Left kidney (tissue), 2 donors: ENCODE results near the gene RFC5. TPM values are rescaled to one million over a fixed set of nuclear protein-coding genes. Genes with fewer than 3 reads are reported as not detected.
A peak's percentile ranks its signal among the peaks of the same experiment; 100 is the strongest.
"Not testable (repeated sequence)": the region's sequence is repeated elsewhere in the genome, so short reads cannot be mapped to it uniquely, and the experiment has no call there.

ENCODE experiments used
- DNase-seq: peaks from one replicate; pipeline ENCODE4 v3.0.0-alpha.2; 2013
- polyA plus RNA-seq: library from polyadenylated mRNA; unstranded; fragments of 120-200 nt; gene quantifications from one replicate; pipeline ENCODE4 v1.2.1, GENCODE V29; 2013; ENCODE audit not compliant: insufficient read length

The RFC5 gene
- polyA plus RNA-seq, 1 donor, result 44.6 TPM

DNA sequence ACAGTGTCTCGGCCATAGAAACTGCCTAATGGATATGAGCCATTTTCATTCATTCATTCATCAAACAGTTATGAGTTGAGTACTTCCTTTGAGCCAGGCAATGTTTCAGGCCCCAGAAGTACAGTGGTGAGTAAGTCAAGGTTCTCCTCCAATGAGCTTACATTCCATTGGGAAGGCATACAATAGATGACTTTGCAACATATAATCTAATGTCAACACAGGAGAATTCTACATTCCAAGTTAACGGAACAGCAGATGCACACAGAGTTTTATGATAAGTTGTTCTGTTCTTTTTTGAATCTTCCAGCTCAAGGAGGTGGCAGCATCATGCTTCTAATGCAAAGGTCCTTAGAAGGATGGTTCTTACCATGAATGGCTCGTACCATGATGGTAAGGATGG lies 3.2 kb upstream of the RFC5 start:
- no peak for DNase-seq

DNA sequence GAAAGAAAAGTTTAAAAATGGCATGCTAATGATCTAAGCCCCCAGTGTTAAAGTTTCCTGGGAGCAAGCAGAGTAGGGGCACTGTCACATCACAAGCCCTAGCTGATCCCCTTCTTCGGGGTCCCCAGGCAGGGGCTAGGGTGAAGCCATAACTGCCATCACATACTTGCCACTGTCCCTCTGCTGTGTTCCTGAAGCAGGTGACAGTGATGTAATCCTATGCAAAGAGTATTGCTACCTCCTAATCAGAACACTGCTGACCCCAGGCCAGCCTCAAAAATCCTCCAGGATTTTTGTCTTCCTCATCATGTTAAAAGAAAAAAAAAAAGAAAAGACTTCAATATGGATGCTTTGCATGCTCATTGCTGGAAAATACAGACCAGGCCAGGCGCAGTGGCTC lies 1.2 kb upstream of the RFC5 start:
- no peak for DNase-seq

DNA sequence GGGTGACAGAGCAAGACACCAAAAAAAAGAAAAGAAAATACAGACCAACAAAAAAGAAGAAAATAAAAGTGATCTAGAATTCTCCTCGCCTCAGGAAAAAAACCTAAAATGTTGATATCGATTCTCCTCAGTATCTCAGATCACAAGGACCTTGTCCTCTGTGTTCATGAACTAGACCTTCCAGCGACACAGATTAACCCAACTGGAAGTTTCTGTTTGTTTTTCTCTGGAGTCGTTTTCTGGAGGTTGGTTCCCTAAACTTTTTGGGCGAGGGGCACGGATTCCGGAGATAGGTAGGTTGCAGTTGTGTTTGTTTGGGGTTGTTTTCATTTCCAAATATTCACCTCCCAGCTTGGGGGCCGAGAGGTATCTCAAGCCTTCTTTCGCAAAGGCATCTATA lies 559 bp upstream of the RFC5 start:
- peak; percentile 13 for DNase-seq

- no peak for DNase-seq
These were observed 1.4 kb downstream of the RFC5 start for GRCh38 chr12:118017926-118018325.

GRCh38 chr12:118020036-118020435 lies 3.5 kb downstream of the RFC5 start:
- DNase-seq, result no peak

- not testable (repeated sequence) for DNase-seq
These were observed 5.7 kb downstream of the RFC5 start for GRCh38 chr12:118022097-118022727.

- no peak for DNase-seq
These were observed 6.2 kb downstream of the RFC5 start for GRCh38 chr12:118022728-118023109.

DNA sequence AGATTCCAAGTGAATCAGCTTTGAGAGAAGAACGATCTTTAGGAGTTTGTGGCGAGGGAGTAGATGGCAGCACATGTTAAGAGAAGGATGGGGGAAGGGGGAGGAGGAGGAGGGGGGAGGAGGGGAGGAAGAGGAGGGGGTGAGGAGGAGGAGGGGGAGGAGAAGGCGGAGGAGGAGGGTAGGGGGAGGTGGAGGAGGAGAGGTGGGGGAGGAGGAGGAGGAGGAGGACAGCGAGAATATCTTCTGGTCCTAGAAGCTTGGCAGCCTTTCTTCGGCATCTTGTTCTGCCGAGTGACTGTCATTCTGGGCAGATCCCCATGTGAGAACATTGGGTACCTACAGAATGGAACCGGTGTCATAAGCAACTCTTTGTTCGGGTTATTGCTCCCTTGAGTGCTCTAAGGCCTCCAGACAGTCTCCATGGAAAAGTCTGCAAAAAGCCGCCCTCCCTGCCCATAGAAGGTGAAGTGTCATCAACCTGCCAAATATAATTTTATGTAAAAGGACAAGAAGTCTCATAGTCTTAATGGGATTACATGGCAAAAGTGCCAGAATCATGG lies 6.9 kb downstream of the RFC5 start:
- no peak for DNase-seq

DNA sequence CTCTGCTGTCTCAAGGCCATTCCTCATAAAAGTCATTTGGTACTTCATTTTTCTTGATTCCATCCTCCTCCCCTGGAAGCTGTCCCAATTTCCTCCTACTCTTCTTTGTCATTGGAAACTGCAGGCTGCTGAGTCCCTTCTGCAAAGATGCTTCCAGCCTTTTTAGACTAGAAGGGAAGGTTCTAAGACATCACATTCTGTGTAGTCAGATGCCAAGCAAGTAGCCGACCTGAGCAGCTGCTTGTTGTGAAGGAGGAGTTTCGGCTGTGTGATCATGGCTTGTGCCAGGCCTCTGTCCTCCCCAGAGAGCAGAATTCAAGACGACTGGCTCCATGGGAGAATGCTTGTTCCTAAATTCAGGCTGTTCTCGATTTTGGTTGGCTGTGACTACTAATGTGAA lies 8.7 kb downstream of the RFC5 start:
- no peak for DNase-seq

- no peak for DNase-seq
These were observed 12.7 kb downstream of the RFC5 start for GRCh38 chr12:118029166-118029565.

DNA sequence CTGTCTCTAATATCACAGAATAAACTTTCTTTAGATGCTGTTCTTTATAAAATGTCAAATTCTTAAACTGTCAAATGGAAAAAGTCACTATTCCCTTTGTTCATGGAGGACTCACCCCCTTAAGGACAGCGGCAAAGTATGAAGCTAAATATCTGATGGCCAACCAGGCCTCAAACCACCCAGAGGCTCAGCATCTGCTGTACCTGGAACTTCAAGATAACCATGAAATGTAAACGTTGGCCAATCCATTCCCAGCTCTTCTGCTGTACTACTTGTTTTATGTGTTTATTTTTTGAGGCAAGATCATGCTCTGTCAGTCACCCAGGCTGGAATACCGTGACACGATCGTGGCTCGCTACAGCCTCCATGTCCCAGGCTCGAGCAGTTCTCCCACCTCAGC lies 15.7 kb downstream of the RFC5 start:
- DNase-seq, result no peak

- no peak for DNase-seq
These were observed 16.8 kb downstream of the RFC5 start for GRCh38 chr12:118033323-118033722.

GRCh38 chr12:118033902-118034301 lies 17.4 kb downstream of the RFC5 start:
- no peak for DNase-seq

- DNase-seq, result peak; percentile 32
These were observed 18.1 kb downstream of the RFC5 start for GRCh38 chr12:118034429-118035189.

DNA sequence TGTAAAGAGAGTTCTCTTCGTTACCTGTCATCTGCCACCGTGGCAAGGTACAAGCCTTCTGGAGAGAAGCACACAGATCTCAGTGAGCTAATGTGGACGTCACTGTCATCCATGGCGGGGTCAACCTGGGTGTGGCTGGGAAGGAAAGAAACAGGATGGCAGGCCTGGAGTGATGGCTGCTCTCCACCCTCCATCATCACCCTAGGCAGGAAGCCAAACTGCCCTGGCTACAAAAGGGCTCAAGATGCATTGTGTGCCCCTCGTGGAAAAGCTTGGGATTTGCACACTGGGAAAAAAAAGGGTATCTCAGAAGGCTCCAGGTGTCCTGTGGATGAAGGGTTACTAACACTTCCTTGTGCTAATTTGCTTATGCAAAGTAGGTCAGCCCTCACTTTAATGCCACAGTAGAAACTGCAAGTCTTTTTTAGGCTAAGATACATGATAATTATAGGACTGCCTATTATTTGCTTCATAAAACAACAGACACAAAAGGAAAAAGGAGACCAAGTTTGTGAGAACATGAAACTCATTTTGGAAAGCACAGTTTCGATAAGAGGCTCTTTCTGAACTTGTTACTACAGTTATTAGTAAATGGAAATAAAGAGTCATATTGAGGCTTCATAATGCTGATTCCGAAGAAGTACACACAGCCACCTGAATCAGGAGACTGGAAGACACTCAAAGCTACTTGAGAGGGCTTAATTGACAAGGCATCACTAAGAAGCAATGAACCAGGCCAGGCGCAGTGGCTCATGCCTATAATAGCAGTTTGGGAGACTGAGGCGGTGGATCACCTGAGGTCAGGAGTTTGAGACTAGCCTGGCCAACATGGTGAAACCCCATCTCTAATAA lies 18.9 kb downstream of the RFC5 start:
- DNase-seq, result no peak

DNA sequence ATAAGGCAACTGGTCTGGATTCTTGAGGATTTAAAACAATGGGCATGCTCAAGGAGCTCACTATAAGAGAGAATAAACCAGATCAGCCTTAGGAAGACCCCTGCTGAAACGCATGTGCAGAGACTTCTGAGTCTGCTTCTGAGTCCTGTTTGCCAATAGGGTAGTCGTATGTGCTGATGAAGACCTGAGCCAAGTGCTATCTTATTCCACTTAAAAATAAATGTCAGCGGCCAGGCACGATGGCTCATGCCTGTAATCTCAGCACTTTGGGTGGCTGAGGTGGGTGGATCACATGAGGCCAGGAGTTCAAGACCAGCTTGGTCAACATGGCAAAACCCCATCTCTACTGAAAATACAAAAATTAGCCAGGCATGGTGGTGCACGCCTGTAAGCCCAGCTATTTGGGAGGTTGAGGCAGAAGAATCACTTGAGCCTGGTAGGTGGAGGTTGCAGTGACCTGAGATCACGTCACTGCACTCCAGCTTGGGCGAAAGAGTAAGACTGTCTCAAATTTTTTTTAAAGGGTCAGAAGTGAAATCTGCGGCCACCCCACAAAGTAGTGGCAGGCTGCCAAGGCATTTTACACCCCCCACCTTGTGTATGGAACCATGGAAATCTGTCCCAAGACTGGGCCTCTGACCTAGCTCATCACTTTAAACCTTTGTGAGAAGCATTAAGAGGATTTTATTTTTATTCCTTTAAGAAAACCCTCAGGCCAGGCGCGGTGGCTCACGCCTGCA lies 20.3 kb downstream of the RFC5 start:
- no peak for DNase-seq

DNA sequence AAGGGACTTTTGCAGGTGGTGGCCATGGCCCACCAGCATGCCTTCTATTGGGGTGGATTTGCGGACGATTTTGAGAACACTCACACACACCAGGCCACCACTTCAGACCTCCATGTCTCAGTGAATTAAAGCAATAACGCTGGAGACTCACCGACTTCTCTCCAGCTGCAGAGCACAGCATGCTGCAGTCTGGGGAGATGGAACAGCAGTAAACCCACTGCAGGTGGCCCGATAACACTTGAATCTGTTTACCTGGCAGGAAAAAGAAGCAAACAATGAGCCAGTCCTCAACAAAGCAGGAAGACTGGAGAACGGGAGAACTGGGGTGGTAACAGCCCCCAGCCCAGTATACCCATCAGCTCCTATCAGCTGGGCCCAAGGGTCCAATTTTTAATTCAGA lies 21.6 kb downstream of the RFC5 start:
- no peak for DNase-seq

- no peak for DNase-seq
These were observed 25.6 kb downstream of the RFC5 start for GRCh38 chr12:118042091-118042490.

DNA sequence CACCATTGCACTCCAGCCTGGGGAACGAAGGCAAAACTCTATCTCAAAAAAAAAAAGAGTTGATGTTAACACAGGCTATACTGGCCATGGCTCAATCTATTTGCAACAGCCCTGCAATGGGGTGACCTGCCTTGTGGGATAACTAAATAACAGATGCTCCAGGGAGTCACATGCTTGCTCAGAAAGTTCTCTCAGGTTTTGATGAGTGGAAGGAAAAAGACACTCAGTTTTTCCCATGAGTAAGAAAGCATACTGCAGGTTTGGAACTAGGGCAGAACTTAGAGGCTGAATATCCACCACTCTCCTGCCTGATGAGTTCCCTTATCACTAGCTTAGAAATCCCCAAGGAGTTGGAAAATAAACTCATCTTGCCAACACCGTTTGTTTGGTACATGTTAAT lies 27.6 kb downstream of the RFC5 start:
- DNase-seq, result no peak

DNA sequence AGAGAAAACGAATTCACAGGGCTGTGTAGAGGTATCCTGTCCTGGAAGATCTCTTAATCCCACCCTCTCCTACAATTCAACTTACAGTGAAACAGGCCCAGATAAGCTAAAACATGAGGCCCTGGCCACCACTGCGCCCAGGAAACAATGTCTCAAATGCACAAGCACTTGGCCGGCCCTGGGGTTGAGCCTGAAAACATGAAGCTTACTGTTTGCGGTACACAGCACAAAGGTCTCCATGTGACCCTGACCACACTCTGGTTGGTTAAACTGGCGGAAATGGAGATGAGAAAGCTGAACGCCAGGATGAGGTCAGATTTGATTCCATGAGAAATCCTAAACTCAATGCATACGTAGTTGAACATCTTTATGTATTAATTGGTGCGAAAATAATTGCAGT lies 28.1 kb downstream of the RFC5 start:
- no peak for DNase-seq

DNA sequence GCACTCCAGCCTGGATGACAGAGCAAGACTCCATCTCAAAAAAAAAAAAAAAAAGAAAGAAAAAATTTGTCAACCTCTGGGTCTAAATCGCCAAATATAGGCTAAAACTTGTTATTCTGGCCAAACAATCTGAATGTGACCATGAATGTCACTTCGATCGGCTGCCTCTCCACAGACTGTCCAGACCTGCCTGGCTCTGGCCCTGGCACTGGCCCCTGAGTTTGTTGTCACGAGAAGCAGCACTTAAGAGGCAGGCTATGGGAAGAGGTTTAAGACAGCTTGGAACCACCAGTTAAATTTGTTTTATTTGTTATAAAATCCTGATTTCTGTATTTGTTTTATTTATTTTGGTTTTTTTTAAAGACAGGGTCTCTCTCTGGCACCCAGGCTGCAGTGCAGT lies 29.9 kb downstream of the RFC5 start:
- no peak for DNase-seq
